WTC11 (cell line): ENCODE results near the gene CHST7. TPM values are rescaled to one million over a fixed set of nuclear protein-coding genes. Genes with fewer than 3 reads are reported as not detected.

Experiments used
- ATAC-seq: fragments of 200-7000 bp; cut with Tn5 transposase; 2 replicates; pipeline ENCODE4 v1.10.0; 2021; ENCODE audit warnings: mild to moderate bottlenecking, moderate library complexity
- CTCF ChIA-PET: fragments of 300-600 bp; sonication (Branson Sonifier 250); formaldehyde crosslinking; loops from one replicate; lab custom pipeline; 2021; ENCODE audit warnings: antibody characterized with exemption; lab: Charles Lee
- POLR2A ChIA-PET: fragments of 350-600 bp; sonication (Branson Sonifier 250); formaldehyde crosslinking; loops from one replicate; lab custom pipeline; 2021; ENCODE audit warnings: antibody characterized with exemption; lab: Charles Lee
- DNase-seq: peaks from one replicate; pipeline ENCODE4 v3.0.0; 2021; ENCODE audit warnings: low spot score
- H3K27ac Mint-ChIP-seq: 2 replicates; pipeline ENCODE4 v1.8.0; 2021; ENCODE audit warnings: mixed read lengths
- H3K27me3 Mint-ChIP-seq: 2 replicates; pipeline ENCODE4 v1.8.0; 2021; ENCODE audit warnings: low read depth, mild to moderate bottlenecking, moderate library complexity, mixed read lengths
- H3K36me3 Mint-ChIP-seq: 2 replicates; pipeline ENCODE4 v1.8.0; 2021; ENCODE audit warnings: mixed read lengths
- H3K4me1 Mint-ChIP-seq: 2 replicates; pipeline ENCODE4 v1.8.0; 2022; ENCODE audit warnings: mixed read lengths
- H3K4me3 Mint-ChIP-seq: 2 replicates; pipeline ENCODE4 v1.8.0; 2021; ENCODE audit warnings: mild to moderate bottlenecking, moderate library complexity, mixed read lengths
- H3K9me3 Mint-ChIP-seq: 2 replicates; pipeline ENCODE4 v1.8.0; 2021; ENCODE audit warnings: mixed read lengths
- ATF2 ChIP-seq: sonication (generic); formaldehyde crosslinking; IDR thresholded peaks from 2 replicates; pipeline ENCODE4 v1.8.1; 2022; ENCODE audit warnings: low read depth, missing genetic modification reagents, borderline replicate concordance
- ATF3 ChIP-seq: sonication (generic); formaldehyde crosslinking; conservative IDR thresholded peaks from 2 replicates; pipeline ENCODE4 v1.8.1; 2022; ENCODE audit warnings: mild to moderate bottlenecking, missing genetic modification reagents
- CTCF ChIP-seq: fragments of 200-600 bp; IDR thresholded peaks from 2 replicates; pipeline ENCODE4 v1.8.0; 2022; ENCODE audit warnings: antibody characterized with exemption
- E2F5 ChIP-seq: sonication (generic); formaldehyde crosslinking; IDR thresholded peaks from 2 replicates; pipeline ENCODE4 v1.8.1; 2022; ENCODE audit warnings: mild to moderate bottlenecking, moderate library complexity, missing genetic modification reagents
- ELF4 ChIP-seq: sonication (generic); formaldehyde crosslinking; IDR thresholded peaks from 2 replicates; pipeline ENCODE4 v1.8.1; 2022; ENCODE audit warnings: low read depth, mild to moderate bottlenecking, moderate library complexity, missing genetic modification reagents
- ERG ChIP-seq: fragments of 250-450 bp; sonication (Bioruptor Pico); IDR thresholded peaks from 2 replicates; pipeline ENCODE4 v1.8.0; 2021; ENCODE audit warnings: mild to moderate bottlenecking
- ESRRA ChIP-seq: sonication (generic); formaldehyde crosslinking; IDR thresholded peaks from 2 replicates; pipeline ENCODE4 v1.8.1; 2022; ENCODE audit warnings: mild to moderate bottlenecking, missing genetic modification reagents, borderline replicate concordance
- FOXJ3 ChIP-seq: sonication (generic); formaldehyde crosslinking; IDR thresholded peaks from 2 replicates; pipeline ENCODE4 v1.9.0; 2021; ENCODE audit warnings: missing genetic modification reagents, mild to moderate bottlenecking, borderline replicate concordance
- FOXK1 ChIP-seq: sonication (generic); formaldehyde crosslinking; IDR thresholded peaks from 2 replicates; pipeline ENCODE4 v1.8.0; 2022; ENCODE audit warnings: mild to moderate bottlenecking, moderate library complexity, missing genetic modification reagents
- FOXP4 ChIP-seq: sonication (generic); formaldehyde crosslinking; IDR thresholded peaks from 2 replicates; pipeline ENCODE4 v1.8.0; 2022; ENCODE audit warnings: mild to moderate bottlenecking, missing genetic modification reagents
- GRHL2 ChIP-seq: fragments of 250-450 bp; sonication (Bioruptor Pico); IDR thresholded peaks from 2 replicates; pipeline ENCODE4 v1.8.0; 2022; ENCODE audit warnings: mild to moderate bottlenecking, moderate library complexity; ENCODE audit not compliant: insufficient replicate concordance, severe bottlenecking
- IRF2 ChIP-seq: sonication (generic); formaldehyde crosslinking; IDR thresholded peaks from 2 replicates; pipeline ENCODE4 v1.8.0; 2022; ENCODE audit warnings: low read depth, missing genetic modification reagents, borderline replicate concordance
- JAZF1 ChIP-seq: fragments of 250-450 bp; sonication (Bioruptor Pico); IDR thresholded peaks from 2 replicates; pipeline ENCODE4 v1.9.0; 2021; ENCODE audit warnings: moderate library complexity, mild to moderate bottlenecking, inconsistent platforms
- NFYB ChIP-seq: sonication (generic); formaldehyde crosslinking; conservative IDR thresholded peaks from 2 replicates; pipeline ENCODE4 v1.8.0; 2022; ENCODE audit warnings: low read depth, missing genetic modification reagents
- NR2C2 ChIP-seq: sonication (generic); formaldehyde crosslinking; IDR thresholded peaks from 2 replicates; pipeline ENCODE4 v1.8.0; 2022; ENCODE audit warnings: mild to moderate bottlenecking, missing genetic modification reagents
- NR3C1 ChIP-seq: sonication (generic); formaldehyde crosslinking; conservative IDR thresholded peaks from 2 replicates; pipeline ENCODE4 v1.8.1; 2023; ENCODE audit warnings: low read depth, mild to moderate bottlenecking, missing genetic modification reagents
- PRRX2 ChIP-seq: fragments of 250-450 bp; sonication (Bioruptor Pico); IDR thresholded peaks from 2 replicates; pipeline ENCODE4 v1.8.0; 2021; ENCODE audit warnings: mild to moderate bottlenecking
- SMAD4 ChIP-seq: sonication (generic); formaldehyde crosslinking; IDR thresholded peaks from 2 replicates; pipeline ENCODE4 v1.8.0; 2022; ENCODE audit warnings: mild to moderate bottlenecking, missing genetic modification reagents
- SOX15 ChIP-seq: fragments of 250-450 bp; sonication (Bioruptor Pico); IDR thresholded peaks from 2 replicates; pipeline ENCODE4 v1.9.0; 2021; ENCODE audit warnings: mild to moderate bottlenecking
- TCF7 ChIP-seq: sonication (generic); formaldehyde crosslinking; IDR thresholded peaks from 2 replicates; pipeline ENCODE4 v1.8.0; 2022; ENCODE audit warnings: mild to moderate bottlenecking, low read depth, missing genetic modification reagents, moderate library complexity
- TP53 ChIP-seq: sonication (generic); formaldehyde crosslinking; IDR thresholded peaks from 2 replicates; pipeline ENCODE4 v1.8.1; 2023; ENCODE audit warnings: mild to moderate bottlenecking, missing genetic modification reagents
- USF2 ChIP-seq: sonication (generic); formaldehyde crosslinking; IDR thresholded peaks from 2 replicates; pipeline ENCODE4 v1.8.1; 2023; ENCODE audit warnings: mild to moderate bottlenecking, missing genetic modification reagents, moderate library complexity
- ZNF121 ChIP-seq: sonication (generic); formaldehyde crosslinking; IDR thresholded peaks from 2 replicates; pipeline ENCODE4 v1.8.0; 2023; ENCODE audit warnings: missing genetic modification reagents
- ZNF512 ChIP-seq: sonication (generic); formaldehyde crosslinking; IDR thresholded peaks from 2 replicates; pipeline ENCODE4 v1.8.1; 2022; ENCODE audit warnings: missing genetic modification reagents, borderline replicate concordance
- total RNA-seq: library from RNA; stranded (reverse); gene quantifications from 3 replicates; pipeline ENCODE4 v1.2.3, GENCODE V29; 2021

CHST7 gene
- total RNA-seq, 1 experiment from 2014 or later: 19.6 TPM

- Mint-ChIP-seq H3K9me3 (no peaks in the 10 kb centered on the region), H3K4me3 (no peak overlapping the region), H3K27ac (no peak overlapping the region), H3K27me3 (no peaks in the 10 kb centered on the region), H3K36me3 (peaks cover 16% of the 10 kb centered on the region), H3K4me1 (peaks cover 6% of the 10 kb centered on the region)
- ChIA-PET POLR2A (no interaction called here), CTCF (no interaction called here)
- peak; percentile 36; the same call in 1 of the 2 replicates for ATAC-seq
- TF ChIP-seq IRF2 (CRISPR knock-in tag) (no peak), ESRRA (CRISPR knock-in tag) (no peak), CTCF (no peak), SMAD4 (no peak), FOXP4 (CRISPR knock-in tag) (no peak), TCF7 (CRISPR knock-in tag) (no peak), ERG (CRISPR knock-in tag) (no peak), ATF2 (no peak), GRHL2 (no peak), JAZF1 (no peak), FOXK1 (no peak), TP53 (CRISPR knock-in tag) (no peak), ELF4 (no peak), USF2 (CRISPR knock-in tag) (no peak)
- DNase-seq: no peak
Measured at GRCh38 chrX:46642145-46642544, 68.6 kb downstream of the CHST7 start.

- no peaks in the 10 kb centered on the region for H3K9me3 Mint-ChIP-seq
- ChIA-PET POLR2A (no interaction called here), CTCF (no interaction called here)
- H3K4me3 Mint-ChIP-seq: no peak overlapping the region
- no peaks in the 10 kb centered on the region for H3K27me3 Mint-ChIP-seq
- DNase-seq (no peak), ATAC-seq (no peak)
- H3K36me3 Mint-ChIP-seq: peaks cover 21% of the 10 kb centered on the region
- no peak for TF ChIP-seq TCF7 (CRISPR knock-in tag)
- TF ChIP-seq ZNF121 (CRISPR knock-in tag): no peak
- no peak overlapping the region for H3K27ac Mint-ChIP-seq
- H3K4me1 Mint-ChIP-seq: peaks cover 21% of the 10 kb centered on the region
Measured at GRCh38 chrX:46643636-46644035, 70.1 kb downstream of the CHST7 start.

GRCh38 chrX:46645614-46646013 lies 72.0 kb downstream of the CHST7 start:
- POLR2A ChIA-PET: interaction anchor here (0.7 kb wide), 1 partner anchor 1206 kb away, joined by 4 read pairs; no protein-coding TSS in a partner anchor
- CTCF ChIA-PET: no interaction called here
- Mint-ChIP-seq H3K4me1 (peaks cover 41% of the 10 kb centered on the region), H3K4me3 (no peak overlapping the region), H3K36me3 (peaks cover 21% of the 10 kb centered on the region), H3K27me3 (no peaks in the 10 kb centered on the region), H3K27ac (no peak overlapping the region), H3K9me3 (no peaks in the 10 kb centered on the region)
- DNase-seq (no peak), ATAC-seq (no peak)
- TF ChIP-seq ZNF512 (CRISPR knock-in tag) (no peak), NFYB (no peak), FOXJ3 (CRISPR knock-in tag) (no peak), PRRX2 (CRISPR knock-in tag) (no peak), E2F5 (CRISPR knock-in tag) (no peak), ZNF121 (CRISPR knock-in tag) (no peak), SOX15 (CRISPR knock-in tag) (no peak), NR2C2 (CRISPR knock-in tag) (no peak), ATF3 (CRISPR knock-in tag) (no peak), NR3C1 (CRISPR knock-in tag) (no peak)
